HFFc6 (cell line): ENCODE data around the gene NUP62CL. TPM values are rescaled to one million over a fixed set of nuclear protein-coding genes. Genes with fewer than 3 reads are reported as not detected.
A peak's percentile ranks its signal among the peaks of the same experiment; 100 is the strongest.

Experiments used
- DNase-seq: peaks from one replicate; pipeline ENCODE4 v3.0.0-alpha.2; 2018
- H3K27ac Mint-ChIP-seq: 2 replicates; pipeline ENCODE4 v1.8.0; 2020; ENCODE audit warnings: mild to moderate bottlenecking, mixed read lengths
- H3K27me3 Mint-ChIP-seq: 2 replicates; pipeline ENCODE4 v1.8.0; 2021; ENCODE audit warnings: mild to moderate bottlenecking, moderate library complexity, mixed read lengths; ENCODE audit not compliant: insufficient read depth
- H3K36me3 Mint-ChIP-seq: 2 replicates; pipeline ENCODE4 v1.8.0; 2021; ENCODE audit warnings: low read depth, mixed read lengths
- H3K4me1 Mint-ChIP-seq: 2 replicates; pipeline ENCODE4 v1.8.0; 2020; ENCODE audit warnings: low read depth, mixed read lengths
- H3K4me3 Mint-ChIP-seq: 2 replicates; pipeline ENCODE4 v1.8.0; 2020; ENCODE audit warnings: mild to moderate bottlenecking, moderate library complexity, mixed read lengths
- H3K9me3 Mint-ChIP-seq: 2 replicates; pipeline ENCODE4 v1.8.0; 2020; ENCODE audit warnings: mild to moderate bottlenecking, mixed read lengths
- CTCF ChIP-seq: fragments of 200-600 bp; sonication (generic); IDR thresholded peaks from 2 replicates; pipeline ENCODE4 v1.5.0; 2021; ENCODE audit warnings: antibody characterized with exemption, mild to moderate bottlenecking
- total RNA-seq, 6 experiments: library from RNA; stranded (reverse); fragmentation: NEBNext Ultra II Directional; extraction: Animal tissue kit (Norgen Biotek cat#: 25700); gene quantifications; 2 replicates in 1 of 6; 3 replicates in 5 of 6; pipeline ENCODE4 v1.2.3, GENCODE V29; 2021

Gene NUP62CL
- total RNA-seq, 6 experiments from 2014 or later: not detected

GRCh38 chrX:107102980-107103379 lies 103.3 kb downstream of the NUP62CL start:
- H3K27ac Mint-ChIP-seq: no peak overlapping the region
- H3K4me1 Mint-ChIP-seq: peaks cover 9% of the 10 kb centered on the region
- TF ChIP-seq CTCF: peak; percentile 42
- DNase-seq: peak; percentile 1
- peaks cover 9% of the 10 kb centered on the region; the same call in 1 of the 2 replicates for H3K36me3 Mint-ChIP-seq
- H3K27me3 Mint-ChIP-seq: no peaks in the 10 kb centered on the region
- H3K9me3 Mint-ChIP-seq: no peaks in the 10 kb centered on the region
- no peak overlapping the region for H3K4me3 Mint-ChIP-seq

GRCh38 chrX:107076158-107076557 lies 130.1 kb downstream of the NUP62CL start:
- H3K4me1 Mint-ChIP-seq: no peaks in the 10 kb centered on the region
- DNase-seq: no peak
- no peak for TF ChIP-seq CTCF
- no peak overlapping the region for H3K27ac Mint-ChIP-seq
- H3K9me3 Mint-ChIP-seq: no peaks in the 10 kb centered on the region; the same call in 1 of the 2 replicates
- peaks cover 33% of the 10 kb centered on the region for H3K36me3 Mint-ChIP-seq
- no peaks in the 10 kb centered on the region; the same call in 1 of the 2 replicates for H3K27me3 Mint-ChIP-seq
- H3K4me3 Mint-ChIP-seq: no peak overlapping the region

Other genes starting within 250 kb of the NUP62CL start
- 10 to 100 TPM; 23.6 to 27.7 (median 25.4) TPM for gene MORC4, start 206.2 kb downstream of the NUP62CL start, total RNA-seq
- gene RBM41, start 87.6 kb downstream of the NUP62CL start, total RNA-seq: 10 to 100 TPM; 11.4 to 14.0 (median 12.7) TPM
- not detected for gene DNAAF6, start 178 bp upstream of the NUP62CL start, total RNA-seq
- under 1 TPM in 5 of 6 experiments, not detected in 1; 0.02 to 0.10 (median 0.05) TPM for gene FRMPD3, start 243.2 kb upstream of the NUP62CL start, total RNA-seq